ENCODE measurements around the gene SLIT3.

- TF ChIP-seq STAG1 (CRISPR knock-in tag; IDR thresholded peaks at IDR 0.05; ENCODE audit: borderline replicate concordance) (no peak), NCOR1 (IDR thresholded peaks at IDR 0.05) (no peak), CHD4 (IDR thresholded peaks at IDR 0.05; ENCODE audit: insufficient read depth, insufficient replicate concordance, low read depth, low read length, poor library complexity, severe bottlenecking) (no peak), ZFP1 (CRISPR knock-in tag; IDR thresholded peaks at IDR 0.05) (no peak), HCFC1 (IDR thresholded peaks at IDR 0.05; ENCODE audit: low read depth, low read length) (no peak)
Measured at GRCh38 chr5:168860503-168860902, 440.4 kb downstream of the SLIT3 start.
